GM19324 (cell line): ENCODE results near the gene CERS6.

Experiments
- ATAC-seq: cut with Tn5 transposase; IDR thresholded peaks from one replicate; pipeline ENCODE4 v1.9.1; 2021; ENCODE audit warnings: mild to moderate bottlenecking, moderate library complexity; ENCODE audit not compliant: unreplicated experiment, low FRiP score

The CERS6 gene

GRCh38 chr2:168686452-168687191 is 230.6 kb downstream of the CERS6 start:
- ATAC-seq, result no peak

- no peak for ATAC-seq
These were observed 231.2 kb downstream of the CERS6 start for GRCh38 chr2:168687314-168687713.

- ATAC-seq, result no peak
These were observed 234.4 kb downstream of the CERS6 start for GRCh38 chr2:168690381-168690885.

GRCh38 chr2:168691221-168691620 is 235.1 kb downstream of the CERS6 start:
- ATAC-seq, result no peak

GRCh38 chr2:168692132-168692744 is 236.2 kb downstream of the CERS6 start:
- ATAC-seq, result no peak

- ATAC-seq, result no peak
These were observed 238.1 kb downstream of the CERS6 start for GRCh38 chr2:168694173-168694572.

GRCh38 chr2:168694866-168695265 is 238.8 kb downstream of the CERS6 start:
- ATAC-seq, result no peak

GRCh38 chr2:168697668-168698121 is 241.6 kb downstream of the CERS6 start:
- no peak for ATAC-seq

- ATAC-seq, result no peak
These were observed 242.9 kb downstream of the CERS6 start for GRCh38 chr2:168698969-168699368.

- ATAC-seq, result no peak
These were observed 243.9 kb downstream of the CERS6 start for GRCh38 chr2:168699844-168700417.

- ATAC-seq, result no peak
These were observed 244.7 kb downstream of the CERS6 start for GRCh38 chr2:168700615-168701245.

- ATAC-seq, result no peak
These were observed 246.5 kb downstream of the CERS6 start for GRCh38 chr2:168702579-168702978.

- ATAC-seq, result no peak
These were observed 247.9 kb downstream of the CERS6 start for GRCh38 chr2:168703926-168704325.

- ATAC-seq, result no peak
These were observed 249.7 kb downstream of the CERS6 start for GRCh38 chr2:168705534-168706470.

GRCh38 chr2:168706806-168707205 is 250.7 kb downstream of the CERS6 start:
- ATAC-seq, result no peak

- ATAC-seq, result no peak
These were observed 252.0 kb downstream of the CERS6 start for GRCh38 chr2:168708080-168708479.

- ATAC-seq, result no peak
These were observed 254.8 kb downstream of the CERS6 start for GRCh38 chr2:168710754-168711467.

- ATAC-seq, result peak; percentile 98
These were observed 256.0 kb downstream of the CERS6 start for GRCh38 chr2:168712053-168712452.

- no peak for ATAC-seq
These were observed 257.3 kb downstream of the CERS6 start for GRCh38 chr2:168713325-168713724.
